K562 (cell line): ENCODE measurements around the gene USP4. TPM values are rescaled to one million over a fixed set of nuclear protein-coding genes. Genes with fewer than 3 reads are reported as not detected.
A peak's percentile ranks its signal among the peaks of the same experiment; 100 is the strongest.

Source experiments
- CBFB ChIP-seq: sonication (generic); formaldehyde crosslinking; IDR thresholded peaks from 2 replicates; pipeline ENCODE4 v1.4.0; 2020; ENCODE audit warnings: mild to moderate bottlenecking, missing genetic modification reagents
- CXXC5 ChIP-seq: fragments of 250-450 bp; sonication (Bioruptor Pico); IDR thresholded peaks from 2 replicates; pipeline ENCODE4 v1.8.0; 2022; ENCODE audit warnings: inconsistent platforms, mild to moderate bottlenecking, moderate library complexity
- DDX20 ChIP-seq: fragments of 450-650 bp; IDR thresholded peaks from 2 replicates; pipeline ENCODE4 v1.6.1; 2016; ENCODE audit warnings: missing genetic modification characterization, low read depth, mild to moderate bottlenecking, missing compliant biosample characterization, moderate library complexity
- GTF2E2 ChIP-seq: fragments of 200-800 bp; sonication (Bioruptor generic); IDR thresholded peaks from 2 replicates; pipeline ENCODE4 v1.6.1; 2016; ENCODE audit warnings: missing genetic modification characterization, missing compliant biosample characterization
- HNRNPH1 ChIP-seq: fragments of 200-400 bp; formaldehyde crosslinking; optimal IDR thresholded peaks from 2 replicates; pipeline ENCODE3; 2017; ENCODE audit warnings: low read depth, mild to moderate bottlenecking, low read length, moderate library complexity
- HNRNPK ChIP-seq: fragments of 200-400 bp; formaldehyde crosslinking; IDR thresholded peaks from one replicate; pipeline ENCODE4 v1.6.1; 2018; ENCODE audit warnings: mild to moderate bottlenecking, low read depth, low read length; ENCODE audit not compliant: poor library complexity, severe bottlenecking
- MAFG ChIP-seq: fragments of 450-650 bp; conservative IDR thresholded peaks from 2 replicates; pipeline ENCODE4 v1.6.1; 2016; ENCODE audit warnings: missing genetic modification characterization, missing compliant biosample characterization
- NFXL1 ChIP-seq: fragments of 450-650 bp; formaldehyde crosslinking; IDR thresholded peaks from 2 replicates; pipeline ENCODE4 v1.4.0; 2021; ENCODE audit warnings: mild to moderate bottlenecking
- SRF ChIP-seq, 2 experiments: fragments of 250-450, 450-650 bp in 1 of 2; sonication (Bioruptor Pico) in 1 of 2; sonication (generic) in 1 of 2; formaldehyde crosslinking; IDR thresholded peaks; 2 replicates each; pipeline versions ENCODE4 v1.5.0 to v1.5.1; 2020 to 2022; ENCODE audit warnings: mild to moderate bottlenecking in 1 of 2, missing genetic modification reagents in 1 of 2
- U2AF1 ChIP-seq: fragments of 200-400 bp; formaldehyde crosslinking; optimal IDR thresholded peaks from 2 replicates; pipeline ENCODE3; 2017; ENCODE audit warnings: mild to moderate bottlenecking, low read depth, low read length, moderate library complexity
- ZNF224 ChIP-seq: sonication (generic); formaldehyde crosslinking; IDR thresholded peaks from 2 replicates; pipeline ENCODE4 v1.8.0; 2022; ENCODE audit warnings: mild to moderate bottlenecking, missing genetic modification reagents
- polyA plus RNA-seq, 8 experiments: library from polyadenylated mRNA; depleted of rRNA in 4 of 8; stranded (reverse) in 5 of 8; unstranded in 3 of 8; fragments of >200 nt; fragmentation: Nextera tagmentation in 2 of 8; fragmentation: Illumina TruSeq in 1 of 8; extraction: Ambion mirVana in 2 of 8; extraction: Trizol in 1 of 8; gene quantifications; 2 replicates each; pipeline versions ENCODE4 v1.2.1 to v1.2.3, GENCODE V29; 2011 to 2014; ENCODE audit warnings: inconsistent platforms in 1 of 8, missing spikeins in 1 of 8
- total RNA-seq, 7 experiments: library from RNA; depleted of rRNA in 6 of 7; stranded (reverse); fragments of >200 nt in 6 of 7; fragmentation: Illumina TruSeq in 2 of 7; extraction: Trizol in 2 of 7; gene quantifications; 2 replicates each; pipeline versions ENCODE4 v1.2.1 to v1.2.3, GENCODE V29; 2011 to 2021; ENCODE audit warnings: low replicate concordance in 1 of 7
- TF ChIP-seq, protein P1 (sequence below), 2 experiments: fragments of 150-350 bp in 1 of 2; IDR thresholded peaks; 2 replicates each; pipeline ENCODE4 v1.6.1; 2012 to 2016; ENCODE audit warnings: low read depth in 2 of 2, low read length in 2 of 2, mild to moderate bottlenecking in 1 of 2, moderate library complexity in 1 of 2
- TF ChIP-seq, protein P2 (sequence below): fragments of 250-450 bp; sonication (Bioruptor Pico); IDR thresholded peaks from 2 replicates; pipeline ENCODE4 v1.5.0; 2021; ENCODE audit warnings: mild to moderate bottlenecking, borderline replicate concordance
- TF ChIP-seq, protein P3 (sequence below), 3 experiments: IDR thresholded peaks in 2 of 3; conservative IDR thresholded peaks in 1 of 3; 2 replicates each; pipeline ENCODE4 v1.5.1; 2011 to 2012; ENCODE audit warnings: low read length in 3 of 3, mild to moderate bottlenecking in 3 of 3, control low read depth in 2 of 3, improper control_type of control experiment in 1 of 3, inconsistent platforms in 1 of 3, low read depth in 1 of 3, mixed read lengths in 1 of 3, moderate library complexity in 1 of 3; ENCODE audit not compliant: insufficient read depth in 2 of 3
- TF ChIP-seq, protein P4 (sequence below): fragments of 250-450 bp; sonication (Bioruptor Pico); IDR thresholded peaks from 2 replicates; pipeline ENCODE4 v1.8.0; 2022; ENCODE audit warnings: moderate library complexity, mild to moderate bottlenecking, inconsistent platforms
- TF ChIP-seq, protein P5 (sequence below): sonication (generic); formaldehyde crosslinking; IDR thresholded peaks from 2 replicates; pipeline ENCODE4 v1.8.0; 2022; ENCODE audit warnings: mild to moderate bottlenecking, missing genetic modification reagents

The USP4 gene
- total and polyA plus RNA-seq, 9 of the 15 experiments (the other 6 are each of a cell fraction or from before 2014, with no cell fraction given): 11.8 to 40.4 (median 22.9) TPM

- TF ChIP-seq, protein P1, sequence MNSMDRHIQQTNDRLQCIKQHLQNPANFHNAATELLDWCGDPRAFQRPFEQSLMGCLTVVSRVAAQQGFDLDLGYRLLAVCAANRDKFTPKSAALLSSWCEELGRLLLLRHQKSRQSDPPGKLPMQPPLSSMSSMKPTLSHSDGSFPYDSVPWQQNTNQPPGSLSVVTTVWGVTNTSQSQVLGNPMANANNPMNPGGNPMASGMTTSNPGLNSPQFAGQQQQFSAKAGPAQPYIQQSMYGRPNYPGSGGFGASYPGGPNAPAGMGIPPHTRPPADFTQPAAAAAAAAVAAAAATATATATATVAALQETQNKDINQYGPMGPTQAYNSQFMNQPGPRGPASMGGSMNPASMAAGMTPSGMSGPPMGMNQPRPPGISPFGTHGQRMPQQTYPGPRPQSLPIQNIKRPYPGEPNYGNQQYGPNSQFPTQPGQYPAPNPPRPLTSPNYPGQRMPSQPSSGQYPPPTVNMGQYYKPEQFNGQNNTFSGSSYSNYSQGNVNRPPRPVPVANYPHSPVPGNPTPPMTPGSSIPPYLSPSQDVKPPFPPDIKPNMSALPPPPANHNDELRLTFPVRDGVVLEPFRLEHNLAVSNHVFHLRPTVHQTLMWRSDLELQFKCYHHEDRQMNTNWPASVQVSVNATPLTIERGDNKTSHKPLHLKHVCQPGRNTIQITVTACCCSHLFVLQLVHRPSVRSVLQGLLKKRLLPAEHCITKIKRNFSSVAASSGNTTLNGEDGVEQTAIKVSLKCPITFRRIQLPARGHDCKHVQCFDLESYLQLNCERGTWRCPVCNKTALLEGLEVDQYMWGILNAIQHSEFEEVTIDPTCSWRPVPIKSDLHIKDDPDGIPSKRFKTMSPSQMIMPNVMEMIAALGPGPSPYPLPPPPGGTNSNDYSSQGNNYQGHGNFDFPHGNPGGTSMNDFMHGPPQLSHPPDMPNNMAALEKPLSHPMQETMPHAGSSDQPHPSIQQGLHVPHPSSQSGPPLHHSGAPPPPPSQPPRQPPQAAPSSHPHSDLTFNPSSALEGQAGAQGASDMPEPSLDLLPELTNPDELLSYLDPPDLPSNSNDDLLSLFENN (IDR thresholded peaks at IDR 0.05; ENCODE audit: low read depth in 2 of 2, low read length in 2 of 2): peak in 1 of 2 experiments; percentile 85; a peak in 2 of 4 replicates
- TF ChIP-seq HNRNPH1 (no peak), ZNF224 (CRISPR knock-in tag) (no peak), MAFG (tag) (no peak), U2AF1 (no peak), HNRNPK (no peak), SRF (CRISPR knock-in tag; IDR thresholded peaks at IDR 0.05) (no peak), NFXL1 (CRISPR knock-in tag) (no peak), GTF2E2 (tag) (no peak), DDX20 (tag) (no peak), CBFB (CRISPR knock-in tag) (no peak), CXXC5 (CRISPR knock-in tag) (peak; percentile 47)
- TF ChIP-seq, protein P2, sequence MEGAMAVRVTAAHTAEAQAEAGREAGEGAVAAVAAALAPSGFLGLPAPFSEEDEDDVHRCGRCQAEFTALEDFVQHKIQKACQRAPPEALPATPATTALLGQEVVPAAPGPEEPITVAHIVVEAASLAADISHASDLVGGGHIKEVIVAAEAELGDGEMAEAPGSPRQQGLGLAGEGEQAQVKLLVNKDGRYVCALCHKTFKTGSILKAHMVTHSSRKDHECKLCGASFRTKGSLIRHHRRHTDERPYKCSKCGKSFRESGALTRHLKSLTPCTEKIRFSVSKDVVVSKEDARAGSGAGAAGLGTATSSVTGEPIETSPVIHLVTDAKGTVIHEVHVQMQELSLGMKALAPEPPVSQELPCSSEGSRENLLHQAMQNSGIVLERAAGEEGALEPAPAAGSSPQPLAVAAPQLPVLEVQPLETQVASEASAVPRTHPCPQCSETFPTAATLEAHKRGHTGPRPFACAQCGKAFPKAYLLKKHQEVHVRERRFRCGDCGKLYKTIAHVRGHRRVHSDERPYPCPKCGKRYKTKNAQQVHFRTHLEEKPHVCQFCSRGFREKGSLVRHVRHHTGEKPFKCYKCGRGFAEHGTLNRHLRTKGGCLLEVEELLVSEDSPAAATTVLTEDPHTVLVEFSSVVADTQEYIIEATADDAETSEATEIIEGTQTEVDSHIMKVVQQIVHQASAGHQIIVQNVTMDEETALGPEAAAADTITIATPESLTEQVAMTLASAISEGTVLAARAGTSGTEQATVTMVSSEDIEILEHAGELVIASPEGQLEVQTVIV (CRISPR knock-in tag): no peak
- TF ChIP-seq, protein P3, sequence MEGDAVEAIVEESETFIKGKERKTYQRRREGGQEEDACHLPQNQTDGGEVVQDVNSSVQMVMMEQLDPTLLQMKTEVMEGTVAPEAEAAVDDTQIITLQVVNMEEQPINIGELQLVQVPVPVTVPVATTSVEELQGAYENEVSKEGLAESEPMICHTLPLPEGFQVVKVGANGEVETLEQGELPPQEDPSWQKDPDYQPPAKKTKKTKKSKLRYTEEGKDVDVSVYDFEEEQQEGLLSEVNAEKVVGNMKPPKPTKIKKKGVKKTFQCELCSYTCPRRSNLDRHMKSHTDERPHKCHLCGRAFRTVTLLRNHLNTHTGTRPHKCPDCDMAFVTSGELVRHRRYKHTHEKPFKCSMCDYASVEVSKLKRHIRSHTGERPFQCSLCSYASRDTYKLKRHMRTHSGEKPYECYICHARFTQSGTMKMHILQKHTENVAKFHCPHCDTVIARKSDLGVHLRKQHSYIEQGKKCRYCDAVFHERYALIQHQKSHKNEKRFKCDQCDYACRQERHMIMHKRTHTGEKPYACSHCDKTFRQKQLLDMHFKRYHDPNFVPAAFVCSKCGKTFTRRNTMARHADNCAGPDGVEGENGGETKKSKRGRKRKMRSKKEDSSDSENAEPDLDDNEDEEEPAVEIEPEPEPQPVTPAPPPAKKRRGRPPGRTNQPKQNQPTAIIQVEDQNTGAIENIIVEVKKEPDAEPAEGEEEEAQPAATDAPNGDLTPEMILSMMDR (IDR thresholded peaks at IDR 0.05 in 2 of 3, conservative IDR thresholded peaks at IDR 0.05 in 1 of 3; ENCODE audit: insufficient read depth in 2 of 3, low read depth in 1 of 3, low read length in 3 of 3): no peak
- TF ChIP-seq, protein P4, sequence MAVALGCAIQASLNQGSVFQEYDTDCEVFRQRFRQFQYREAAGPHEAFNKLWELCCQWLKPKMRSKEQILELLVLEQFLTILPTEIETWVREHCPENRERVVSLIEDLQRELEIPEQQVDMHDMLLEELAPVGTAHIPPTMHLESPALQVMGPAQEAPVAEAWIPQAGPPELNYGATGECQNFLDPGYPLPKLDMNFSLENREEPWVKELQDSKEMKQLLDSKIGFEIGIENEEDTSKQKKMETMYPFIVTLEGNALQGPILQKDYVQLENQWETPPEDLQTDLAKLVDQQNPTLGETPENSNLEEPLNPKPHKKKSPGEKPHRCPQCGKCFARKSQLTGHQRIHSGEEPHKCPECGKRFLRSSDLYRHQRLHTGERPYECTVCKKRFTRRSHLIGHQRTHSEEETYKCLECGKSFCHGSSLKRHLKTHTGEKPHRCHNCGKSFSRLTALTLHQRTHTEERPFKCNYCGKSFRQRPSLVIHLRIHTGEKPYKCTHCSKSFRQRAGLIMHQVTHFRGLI: no peak
- TF ChIP-seq, protein P5, sequence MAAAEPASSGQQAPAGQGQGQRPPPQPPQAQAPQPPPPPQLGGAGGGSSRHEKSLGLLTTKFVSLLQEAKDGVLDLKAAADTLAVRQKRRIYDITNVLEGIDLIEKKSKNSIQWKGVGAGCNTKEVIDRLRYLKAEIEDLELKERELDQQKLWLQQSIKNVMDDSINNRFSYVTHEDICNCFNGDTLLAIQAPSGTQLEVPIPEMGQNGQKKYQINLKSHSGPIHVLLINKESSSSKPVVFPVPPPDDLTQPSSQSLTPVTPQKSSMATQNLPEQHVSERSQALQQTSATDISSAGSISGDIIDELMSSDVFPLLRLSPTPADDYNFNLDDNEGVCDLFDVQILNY (CRISPR knock-in tag): no peak
Observed at GRCh38 chr3:49349348-49350114, 9.7 kb upstream of the USP4 start (continued).
